HT1080 (cell line): ENCODE results near the gene MICB. TPM values are rescaled to one million over a fixed set of nuclear protein-coding genes. Genes with fewer than 3 reads are reported as not detected.

ENCODE experiments used
- DNase-seq: peaks from one replicate; pipeline ENCODE4 v3.0.0-alpha.2; 2015; ENCODE audit warnings: low read depth
- small RNA-seq: library from RNA; depleted of rRNA; stranded (forward); fragments of <200 nt; gene quantifications from one replicate; pipeline ENCODE3, GENCODE V24; 2014
- total RNA-seq: library from RNA; depleted of rRNA; stranded (reverse); fragments of >200 nt; shearing (Covaris generic); gene quantifications from 2 replicates; pipeline ENCODE4 v1.2.3, GENCODE V29; 2014; rRNA removed

MICB gene
- total RNA-seq, 1 experiment from 2014 or later, result not detected

DNA sequence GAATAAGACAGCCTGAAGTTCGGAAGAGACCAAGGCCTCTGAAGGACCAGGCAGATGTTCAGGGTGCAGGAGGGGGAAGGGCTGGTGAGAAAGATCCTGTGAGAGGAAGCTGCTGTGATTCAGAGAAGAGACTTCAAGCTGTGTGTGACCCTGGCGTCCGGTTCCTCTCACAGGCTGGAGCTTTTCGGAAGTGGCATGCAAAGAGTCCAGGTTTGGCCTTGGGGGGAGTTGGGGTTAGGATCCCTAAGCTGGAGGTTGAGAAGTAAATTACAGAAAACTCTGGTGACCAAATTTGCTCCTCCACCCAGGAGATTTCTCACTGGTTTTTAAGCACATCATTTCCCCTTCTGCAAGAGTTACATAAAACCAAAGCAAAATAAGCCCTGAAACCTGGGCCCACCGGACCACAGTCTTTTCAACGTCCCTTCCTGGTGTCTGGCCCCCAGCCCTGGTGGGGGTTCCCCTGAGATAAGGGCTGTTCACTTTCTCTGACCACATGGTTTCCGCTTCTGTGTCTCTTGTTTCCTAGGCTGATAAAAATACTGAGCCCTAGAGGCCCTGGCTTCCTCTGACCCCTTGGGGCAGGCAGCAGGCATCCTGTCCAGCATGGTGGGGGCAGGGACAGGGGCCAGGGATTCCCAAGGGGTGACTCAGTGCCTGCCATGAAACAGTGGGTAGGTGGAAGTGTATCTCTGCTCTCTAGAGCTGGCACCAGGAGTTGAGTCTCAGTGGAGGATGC is 62.2 kb downstream of the MICB start:
- peak; percentile 95 for DNase-seq

DNA sequence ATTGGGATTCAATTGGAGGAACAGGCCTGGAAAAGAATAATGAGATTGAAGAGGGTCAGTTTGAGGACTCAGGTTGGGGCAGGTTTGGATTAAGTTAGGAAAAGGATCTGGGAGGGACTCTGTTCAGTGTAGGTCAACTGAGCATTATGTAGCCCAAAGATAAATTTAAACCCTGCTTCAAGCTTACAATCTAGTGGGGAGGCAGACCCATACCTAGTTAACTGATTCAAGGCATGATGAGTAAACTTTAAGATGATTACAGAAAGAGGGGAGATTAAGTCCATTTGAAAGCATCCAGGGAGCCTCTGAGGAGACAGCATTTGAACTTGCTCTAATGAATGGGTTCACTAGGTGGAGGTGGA is 62.7 kb downstream of the MICB start:
- no peak for DNase-seq

Small RNA genes within 50 kb of the gene (small RNA-seq; reads per million reads assigned to genes)
- gene AL663061.1, result not detected
- not detected for gene RF00019
- 346 reads per million, percentile 98 among the genes with 10 or more reads in this experiment for gene SNORD117
- not detected for gene SNORD84

Other genes starting within 250 kb of the MICB start
- 18.8 and 23.1 TPM in 2 replicates for gene HLA-C, start 226.1 kb upstream of the MICB start, total RNA-seq
- 11.8 and 15.4 TPM in 2 replicates for gene HLA-B, start 141.0 kb upstream of the MICB start, total RNA-seq
- 24.9 and 25.6 TPM in 2 replicates for gene MICA, start 94.5 kb upstream of the MICB start, total RNA-seq
- not detected in 2 replicates for gene MCCD1, start 30.8 kb downstream of the MICB start, total RNA-seq
- gene DDX39B, start 43.9 kb downstream of the MICB start, total RNA-seq, result 856 and 950 TPM in 2 replicates
- 2.1 TPM in 2 replicates for gene ATP6V1G2, start 48.5 kb downstream of the MICB start, total RNA-seq
- gene NFKBIL1, start 49.5 kb downstream of the MICB start, total RNA-seq, result 21.2 and 21.9 TPM in 2 replicates
- gene LTA, start 74.1 kb downstream of the MICB start, total RNA-seq, result not detected in 2 replicates
- gene TNF, start 77.4 kb downstream of the MICB start, total RNA-seq, result not detected in 2 replicates
- gene LTB, start 84.3 kb downstream of the MICB start, total RNA-seq, result not detected in 2 replicates
- not detected in 2 replicates for gene LST1, start 88.1 kb downstream of the MICB start, total RNA-seq
- not detected in 2 replicates for gene NCR3, start 94.9 kb downstream of the MICB start, total RNA-seq
- not detected in 2 replicates for gene AIF1, start 117.1 kb downstream of the MICB start, total RNA-seq
- gene PRRC2A, start 122.6 kb downstream of the MICB start, total RNA-seq, result 93.0 and 115 TPM in 2 replicates
- gene BAG6, start 154.5 kb downstream of the MICB start, total RNA-seq, result 196 and 211 TPM in 2 replicates
- 1.8 and 2.5 TPM in 2 replicates for gene APOM, start 157.7 kb downstream of the MICB start, total RNA-seq
- gene C6orf47, start 162.6 kb downstream of the MICB start, total RNA-seq, result 21.8 and 22.8 TPM in 2 replicates
- gene GPANK1, start 166.9 kb downstream of the MICB start, total RNA-seq, result 37.5 and 38.5 TPM in 2 replicates
- gene CSNK2B, start 167.9 kb downstream of the MICB start, total RNA-seq, result 272 and 357 TPM in 2 replicates
- gene LY6G5B, start 171.8 kb downstream of the MICB start, total RNA-seq, result 0.88 and 2.6 TPM in 2 replicates
- gene LY6G5C, start 182.9 kb downstream of the MICB start, total RNA-seq, result 0.47 and 3.6 TPM in 2 replicates
- 21.6 and 26.5 TPM in 2 replicates for gene ABHD16A, start 205.2 kb downstream of the MICB start, total RNA-seq
- not detected in 2 replicates for gene LY6G6F, start 208.7 kb downstream of the MICB start, total RNA-seq
- gene LY6G6D, start 217.2 kb downstream of the MICB start, total RNA-seq, result not detected in 2 replicates
- not detected in 2 replicates for gene LY6G6C, start 223.6 kb downstream of the MICB start, total RNA-seq
- gene MPIG6B, start 225.2 kb downstream of the MICB start, total RNA-seq, result not detected in 2 replicates
- 36.0 and 36.2 TPM in 2 replicates for gene DDAH2, start 231.2 kb downstream of the MICB start, total RNA-seq
- 1,383 and 1,400 TPM in 2 replicates for gene CLIC1, start 238.4 kb downstream of the MICB start, total RNA-seq
- gene MSH5, start 241.9 kb downstream of the MICB start, total RNA-seq, result 9.5 and 10.2 TPM in 2 replicates